ENCODE data around the gene GRIN3A.

DNA sequence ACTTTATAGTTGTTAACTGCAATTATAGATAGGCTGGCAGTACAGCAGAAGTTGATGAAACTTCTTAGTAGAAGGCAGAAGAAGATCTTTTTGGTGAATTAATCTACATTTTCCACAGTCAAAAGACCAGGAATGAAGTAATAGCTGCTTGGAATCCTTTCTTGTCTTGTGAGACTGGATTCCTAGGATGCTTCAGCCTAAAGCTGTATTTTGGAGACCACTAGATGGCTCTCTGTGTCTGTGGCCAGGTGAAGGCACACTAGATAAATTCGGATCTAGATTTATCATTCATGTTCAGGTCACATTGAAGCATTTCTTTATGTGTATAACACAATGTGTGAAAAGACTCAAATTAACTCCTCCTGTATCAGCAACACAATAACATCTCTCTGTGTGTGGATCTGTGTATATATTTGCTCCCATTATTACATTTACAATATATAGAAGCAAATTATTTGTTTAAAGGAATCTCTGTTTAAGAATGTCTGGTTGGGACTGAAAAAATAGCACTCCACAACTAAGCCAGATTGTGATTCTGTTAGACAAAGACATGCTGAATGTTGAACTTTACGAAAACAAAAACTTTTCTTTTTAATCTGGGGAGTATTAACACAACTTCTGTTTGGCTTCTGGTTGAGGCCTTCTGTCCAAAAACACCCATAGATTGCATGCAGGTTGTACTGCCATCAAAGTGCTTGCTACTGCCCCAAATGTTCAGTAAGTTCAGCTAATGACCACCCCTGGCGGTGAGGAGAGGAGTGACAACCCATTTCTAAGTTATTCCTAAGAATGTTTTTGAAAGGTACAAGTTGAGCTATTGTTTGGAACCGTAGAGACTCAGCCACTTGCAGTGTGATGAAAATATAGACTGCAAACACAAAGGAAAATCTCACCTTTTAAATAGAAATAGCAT, 10.6 kb downstream of the GRIN3A start:
- TF ChIP-seq POLR2A (IDR thresholded peaks at IDR 0.05; ENCODE audit: low read length) (no peak), GATA1 (IDR thresholded peaks at IDR 0.05; ENCODE audit: low read depth, low read length) (no peak)

Data from erythroblast (primary cell).